ENCODE data around the gene TMEM164.
"Not testable (repeated sequence)": the region's sequence is repeated elsewhere in the genome, so short reads cannot be mapped to it uniquely, and the experiment has no call there.

Gene TMEM164

GRCh38 chrX:110002300-110003166 is at the start of gene TMEM164:
Gene TMEM164, plus strand, starts transcription at chrX:110003114. Its CDS starts 661 bp downstream, at chrX:110003775.
- no peaks in the 10 kb centered on the region for H3K27me3 ChIP-seq (ENCODE audit: insufficient read depth, low read length)
- no peaks in the 10 kb centered on the region for H3K36me3 ChIP-seq (ENCODE audit: insufficient read depth, low read length)
- H3K9me3 ChIP-seq (ENCODE audit: low read length), result no peaks in the 10 kb centered on the region
- no peak within 1 kb of the TSS for H2AFZ ChIP-seq (ENCODE audit: low read depth, low read length)
- peak within 1 kb of the TSS; percentile 69 for H3K4me3 ChIP-seq (ENCODE audit: low read length)
- peaks cover 28% of the 10 kb centered on the region for H3K4me1 ChIP-seq (ENCODE audit: insufficient read depth, low read length)

- peaks cover 2% of the 10 kb centered on the region for H3K27me3 ChIP-seq (ENCODE audit: insufficient read depth, low read length)
- no peaks in the 10 kb centered on the region for H3K36me3 ChIP-seq (ENCODE audit: insufficient read depth, low read length)
- H2AFZ ChIP-seq (ENCODE audit: low read depth, low read length), result no peak overlapping the region
- H3K4me3 ChIP-seq (ENCODE audit: low read length), result no peak overlapping the region
- H3K9me3 ChIP-seq (ENCODE audit: low read length), result no peaks in the 10 kb centered on the region
- no peaks in the 10 kb centered on the region for H3K4me1 ChIP-seq (ENCODE audit: insufficient read depth, low read length)
Observed at GRCh38 chrX:109954333-109954732, 48.6 kb upstream of the TMEM164 start.

- Histone ChIP-seq H3K36me3 (ENCODE audit: insufficient read depth, low read length) (no peaks in the 10 kb centered on the region), H3K4me1 (ENCODE audit: insufficient read depth, low read length) (no peaks in the 10 kb centered on the region), H3K4me3 (ENCODE audit: low read length) (no peak overlapping the region), H3K9me3 (ENCODE audit: low read length) (no peaks in the 10 kb centered on the region), H3K27me3 (ENCODE audit: insufficient read depth, low read length) (peaks cover 2% of the 10 kb centered on the region), H2AFZ (ENCODE audit: low read depth, low read length) (no peak overlapping the region)
Observed at GRCh38 chrX:109954955-109955354, 48.0 kb upstream of the TMEM164 start.

GRCh38 chrX:109958266-109958665 is 44.6 kb upstream of the TMEM164 start:
- no peak overlapping the region for H3K4me3 ChIP-seq (ENCODE audit: low read length)
- H3K9me3 ChIP-seq (ENCODE audit: low read length), result no peaks in the 10 kb centered on the region
- no peaks in the 10 kb centered on the region for H3K27me3 ChIP-seq (ENCODE audit: insufficient read depth, low read length)
- no peaks in the 10 kb centered on the region for H3K4me1 ChIP-seq (ENCODE audit: insufficient read depth, low read length)
- no peak overlapping the region for H2AFZ ChIP-seq (ENCODE audit: low read depth, low read length)
- no peaks in the 10 kb centered on the region for H3K36me3 ChIP-seq (ENCODE audit: insufficient read depth, low read length)

- Histone ChIP-seq H3K4me3 (ENCODE audit: low read length) (no peak overlapping the region), H3K4me1 (ENCODE audit: insufficient read depth, low read length) (no peaks in the 10 kb centered on the region), H3K36me3 (ENCODE audit: insufficient read depth, low read length) (no peaks in the 10 kb centered on the region), H3K9me3 (ENCODE audit: low read length) (no peaks in the 10 kb centered on the region), H2AFZ (ENCODE audit: low read depth, low read length) (no peak overlapping the region), H3K27me3 (ENCODE audit: insufficient read depth, low read length) (no peaks in the 10 kb centered on the region)
Observed at GRCh38 chrX:109959356-109959871, 43.5 kb upstream of the TMEM164 start.

- H3K4me3 ChIP-seq (ENCODE audit: low read length), result no peak overlapping the region
- H3K9me3 ChIP-seq (ENCODE audit: low read length), result no peaks in the 10 kb centered on the region
- no peak overlapping the region for H2AFZ ChIP-seq (ENCODE audit: low read depth, low read length)
- H3K36me3 ChIP-seq (ENCODE audit: insufficient read depth, low read length), result no peaks in the 10 kb centered on the region
- H3K4me1 ChIP-seq (ENCODE audit: insufficient read depth, low read length), result no peaks in the 10 kb centered on the region
- H3K27me3 ChIP-seq (ENCODE audit: insufficient read depth, low read length), result no peaks in the 10 kb centered on the region
Observed at GRCh38 chrX:109964390-109964789, 38.5 kb upstream of the TMEM164 start.

GRCh38 chrX:109966246-109966645 is 36.7 kb upstream of the TMEM164 start:
- no peaks in the 10 kb centered on the region for H3K4me1 ChIP-seq (ENCODE audit: insufficient read depth, low read length)
- no peak overlapping the region for H3K4me3 ChIP-seq (ENCODE audit: low read length)
- no peaks in the 10 kb centered on the region for H3K36me3 ChIP-seq (ENCODE audit: insufficient read depth, low read length)
- no peaks in the 10 kb centered on the region for H3K27me3 ChIP-seq (ENCODE audit: insufficient read depth, low read length)
- no peaks in the 10 kb centered on the region for H3K9me3 ChIP-seq (ENCODE audit: low read length)
- no peak overlapping the region for H2AFZ ChIP-seq (ENCODE audit: low read depth, low read length)

- H3K36me3 ChIP-seq (ENCODE audit: insufficient read depth, low read length), result no peaks in the 10 kb centered on the region
- H2AFZ ChIP-seq (ENCODE audit: low read depth, low read length), result no peak overlapping the region
- H3K27me3 ChIP-seq (ENCODE audit: insufficient read depth, low read length), result no peaks in the 10 kb centered on the region
- H3K4me3 ChIP-seq (ENCODE audit: low read length), result no peak overlapping the region
- no peaks in the 10 kb centered on the region for H3K4me1 ChIP-seq (ENCODE audit: insufficient read depth, low read length)
- H3K9me3 ChIP-seq (ENCODE audit: low read length), result no peaks in the 10 kb centered on the region
Observed at GRCh38 chrX:109967156-109967555, 35.8 kb upstream of the TMEM164 start.

- not testable (repeated sequence) for H3K36me3 ChIP-seq (ENCODE audit: insufficient read depth, low read length); H3K4me1 ChIP-seq (ENCODE audit: insufficient read depth, low read length); H3K27me3 ChIP-seq (ENCODE audit: insufficient read depth, low read length); H2AFZ ChIP-seq (ENCODE audit: low read depth, low read length); H3K4me3 ChIP-seq (ENCODE audit: low read length); H3K9me3 ChIP-seq (ENCODE audit: low read length)
Observed at GRCh38 chrX:109970841-109971240, 32.1 kb upstream of the TMEM164 start.

GRCh38 chrX:109974906-109975655 is 27.8 kb upstream of the TMEM164 start:
- no peaks in the 10 kb centered on the region for H3K4me1 ChIP-seq (ENCODE audit: insufficient read depth, low read length)
- peaks cover 3% of the 10 kb centered on the region for H3K27me3 ChIP-seq (ENCODE audit: insufficient read depth, low read length)
- H3K36me3 ChIP-seq (ENCODE audit: insufficient read depth, low read length), result no peaks in the 10 kb centered on the region
- no peak overlapping the region for H2AFZ ChIP-seq (ENCODE audit: low read depth, low read length)
- no peak overlapping the region for H3K4me3 ChIP-seq (ENCODE audit: low read length)
- H3K9me3 ChIP-seq (ENCODE audit: low read length), result no peaks in the 10 kb centered on the region

- not testable (repeated sequence) for H3K27me3 ChIP-seq (ENCODE audit: insufficient read depth, low read length); H3K4me3 ChIP-seq (ENCODE audit: low read length); H3K4me1 ChIP-seq (ENCODE audit: insufficient read depth, low read length); H3K36me3 ChIP-seq (ENCODE audit: insufficient read depth, low read length); H2AFZ ChIP-seq (ENCODE audit: low read depth, low read length); H3K9me3 ChIP-seq (ENCODE audit: low read length)
Observed at GRCh38 chrX:109985210-109985609, 17.7 kb upstream of the TMEM164 start.

- no peaks in the 10 kb centered on the region for H3K4me1 ChIP-seq (ENCODE audit: insufficient read depth, low read length)
- H3K27me3 ChIP-seq (ENCODE audit: insufficient read depth, low read length), result no peaks in the 10 kb centered on the region
- no peaks in the 10 kb centered on the region for H3K36me3 ChIP-seq (ENCODE audit: insufficient read depth, low read length)
- H3K4me3 ChIP-seq (ENCODE audit: low read length), result no peak overlapping the region
- H3K9me3 ChIP-seq (ENCODE audit: low read length), result no peaks in the 10 kb centered on the region
- H2AFZ ChIP-seq (ENCODE audit: low read depth, low read length), result no peak overlapping the region
Observed at GRCh38 chrX:109987884-109988283, 15.0 kb upstream of the TMEM164 start.

- Histone ChIP-seq H3K4me1 (ENCODE audit: insufficient read depth, low read length) (no peaks in the 10 kb centered on the region), H3K36me3 (ENCODE audit: insufficient read depth, low read length) (no peaks in the 10 kb centered on the region), H2AFZ (ENCODE audit: low read depth, low read length) (no peak overlapping the region), H3K27me3 (ENCODE audit: insufficient read depth, low read length) (no peaks in the 10 kb centered on the region), H3K9me3 (ENCODE audit: low read length) (no peaks in the 10 kb centered on the region), H3K4me3 (ENCODE audit: low read length) (no peak overlapping the region)
Observed at GRCh38 chrX:109990582-109991276, 12.2 kb upstream of the TMEM164 start.
